GM21381 (cell line): Measurements from ENCODE around the gene CFAP73.

Experiments used
- ATAC-seq: cut with Tn5 transposase; IDR thresholded peaks from one replicate; pipeline ENCODE4 v1.9.1; 2021; ENCODE audit warnings: mild to moderate bottlenecking, moderate library complexity; ENCODE audit not compliant: unreplicated experiment

The CFAP73 gene

GRCh38 chr12:113208041-113208934, 58.8 kb downstream of the CFAP73 start:
- ATAC-seq, result peak; percentile 79
